Psoas muscle (tissue), 8 donors: ENCODE results near the gene VPS35L. TPM values are rescaled to one million over a fixed set of nuclear protein-coding genes. Genes with fewer than 3 reads are reported as not detected.
"Not testable (repeated sequence)": the region's sequence is repeated elsewhere in the genome, so short reads cannot be mapped to it uniquely, and the experiment has no call there.

Experiments
- ATAC-seq, 4 donors: fragments of 200-7000 bp; cut with Tn5 transposase; one replicate each; pipeline ENCODE4 v1.9.1; 2020; ENCODE audit warnings: moderate library complexity in 3 of 4, mild to moderate bottlenecking in 2 of 4
- DNase-seq, 2 donors: peaks; one replicate each; pipeline ENCODE4 v3.0.0-alpha.2; 2020
- H3K27ac ChIP-seq: fragments of 200-600 bp; one replicate; pipeline ENCODE4 v1.8.0; 2022
- H3K27me3 ChIP-seq, 3 donors: fragments of 200-600 bp in 1 of 3; one replicate each; pipeline versions ENCODE4 v1.6.1 to v1.8.0; 2013 to 2022; ENCODE audit warnings: low read length in 2 of 3, mild to moderate bottlenecking in 2 of 3, moderate library complexity in 1 of 3; ENCODE audit not compliant: insufficient read depth in 3 of 3
- H3K36me3 ChIP-seq, 2 donors: fragments of 200-600 bp in 1 of 2; one replicate each; pipeline versions ENCODE4 v1.6.1 to v1.8.0; 2013 to 2022; ENCODE audit warnings: low read depth in 1 of 2, mild to moderate bottlenecking in 1 of 2, moderate library complexity in 1 of 2; ENCODE audit not compliant: insufficient read depth in 1 of 2
- H3K4me1 ChIP-seq: fragments of 200-600 bp; one replicate; pipeline ENCODE4 v1.8.0; 2022
- H3K4me3 ChIP-seq: fragments of 200-600 bp; one replicate; pipeline ENCODE4 v1.8.0; 2022; ENCODE audit warnings: mild to moderate bottlenecking
- H3K9me3 ChIP-seq: fragments of 200-600 bp; one replicate; pipeline ENCODE4 v1.8.0; 2022
- CTCF ChIP-seq: fragments of 200-600 bp; IDR thresholded peaks from one replicate; pipeline ENCODE4 v1.8.0; 2022; ENCODE audit warnings: antibody characterized with exemption
- WGBS, 3 donors: extraction: QIAGEN DNeasy Blood & Tissue Kit; methylation state at CpG; one replicate each; pipeline versions ENCODE4 v1.1.6 to v1.1.7; 2013; 5-methylcytosine and 5-hydroxymethylcytosine counted together
- intact Hi-C, 2 donors: fragments of 100-400 bp; cut with DNase I; formaldehyde crosslinking; loops; one replicate each; pipeline versions ENCODE4 v1.11.0 to v1.14.2; 2022
- polyA plus RNA-seq, 3 donors: library from polyadenylated mRNA; stranded (reverse); fragments of 200-250 nt; gene quantifications; one replicate each; pipeline ENCODE4 v1.2.3, GENCODE V29; 2013
- total RNA-seq, 4 donors: library from RNA; stranded (reverse); fragmentation: NEBNext Ultra II Directional in 2 of 4; extraction: Animal tissue kit (Norgen Biotek cat#: 25700) in 2 of 4; gene quantifications; one replicate each; pipeline versions ENCODE4 v1.2.1 to v1.2.4, GENCODE V29; 2021 to 2023
- donor health status: healthy with polysubstance abuse.
- donor health status: DM: no; HTN: no; CAD: no; lungs with moderate emphysema.
- donor health status: Bipolar disorder and iron deficiency.
- donor health status: healthy.
- donor health status: DM: yes; HTN: yes; CAD: no.
- donor health status: DM: no; HTN: no; CAD: no.
- donor health status: DM: no; HTN: no; CAD: no.
- donor health status: DM: yes; HTN: yes; CAD: no.

VPS35L gene
- total and polyA plus RNA-seq, 7 donors, result 12.6 to 34.6 (median 27.8) TPM

GRCh38 chr16:19662351-19662750 is 106.8 kb downstream of the VPS35L start:
- ATAC-seq (no peak), DNase-seq (no peak)
- no peak overlapping the region for H3K4me3 ChIP-seq
- H3K27me3 ChIP-seq, result no peaks in the 10 kb centered on the region
- peaks cover 6% of the 10 kb centered on the region for H3K9me3 ChIP-seq
- peaks cover 0 to 37% of the 10 kb centered on the region in 2 donors for H3K36me3 ChIP-seq
- intact Hi-C loops, result no loop called here
- no peak for TF ChIP-seq CTCF
- no peak overlapping the region for H3K27ac ChIP-seq
- WGBS, 3 donors, result 89 to 94% (median 94%) methylated on average over 7 of the region's 7 CpGs
- peaks cover 12% of the 10 kb centered on the region for H3K4me1 ChIP-seq

GRCh38 chr16:19664166-19664565 is 108.7 kb downstream of the VPS35L start:
- intact Hi-C loops, result no loop called here
- H3K27ac ChIP-seq, result no peak overlapping the region
- TF ChIP-seq CTCF, result no peak
- no peak overlapping the region for H3K4me3 ChIP-seq
- ATAC-seq (no peak), DNase-seq (no peak)
- H3K9me3 ChIP-seq, result peaks cover 6% of the 10 kb centered on the region
- peaks cover 0 to 31% of the 10 kb centered on the region in 2 donors for H3K36me3 ChIP-seq
- 94 to 96% (median 95%) methylated on average over 6 of the region's 6 CpGs for WGBS, 3 donors
- H3K4me1 ChIP-seq, result peaks cover 12% of the 10 kb centered on the region
- H3K27me3 ChIP-seq, result no peaks in the 10 kb centered on the region

- DNase-seq, H3K27ac ChIP-seq, H3K9me3 ChIP-seq, H3K27me3 ChIP-seq, H3K4me3 ChIP-seq, intact Hi-C loops, ATAC-seq: not testable (repeated sequence)
- Histone ChIP-seq H3K36me3 (peaks cover 0 to 43% of the 10 kb centered on the region in 2 donors), H3K4me1 (peaks cover 12% of the 10 kb centered on the region)
- 97 to 100% (median 99%) methylated on average over 3 of the region's 3 CpGs for WGBS, 3 donors
Observed at GRCh38 chr16:19665313-19665712, 109.8 kb downstream of the VPS35L start.

GRCh38 chr16:19666477-19666876 is 111.0 kb downstream of the VPS35L start:
- Histone ChIP-seq H3K4me3 (no peak overlapping the region), H3K9me3 (peaks cover 6% of the 10 kb centered on the region), H3K36me3 (peaks cover 0 to 47% of the 10 kb centered on the region in 2 donors), H3K27me3 (no peaks in the 10 kb centered on the region), H3K4me1 (peaks cover 12% of the 10 kb centered on the region), H3K27ac (no peak overlapping the region)
- DNase-seq (no peak), ATAC-seq (peak in 1 of 4 donors; percentile 53)
- no peak for TF ChIP-seq CTCF
- intact Hi-C loops, result no loop called here
- WGBS, 3 donors, result 25 to 33% (median 25%) methylated on average over 3 of the region's 3 CpGs

GRCh38 chr16:19672378-19672777 is 116.9 kb downstream of the VPS35L start:
- Histone ChIP-seq H3K9me3 (no peaks in the 10 kb centered on the region), H3K27ac (no peak overlapping the region), H3K4me1 (peaks cover 5% of the 10 kb centered on the region), H3K4me3 (no peak overlapping the region), H3K36me3 (peaks cover 2 to 64% of the 10 kb centered on the region in 2 donors), H3K27me3 (no peaks in the 10 kb centered on the region)
- no peak for TF ChIP-seq CTCF
- no peak for DNase-seq
- 97 to 99% (median 97%) methylated on average over 4 of the region's 4 CpGs for WGBS, 3 donors
- intact Hi-C loops, result no loop called here
- no peak for ATAC-seq
